ENCODE measurements around the gene CCIN.

DNA sequence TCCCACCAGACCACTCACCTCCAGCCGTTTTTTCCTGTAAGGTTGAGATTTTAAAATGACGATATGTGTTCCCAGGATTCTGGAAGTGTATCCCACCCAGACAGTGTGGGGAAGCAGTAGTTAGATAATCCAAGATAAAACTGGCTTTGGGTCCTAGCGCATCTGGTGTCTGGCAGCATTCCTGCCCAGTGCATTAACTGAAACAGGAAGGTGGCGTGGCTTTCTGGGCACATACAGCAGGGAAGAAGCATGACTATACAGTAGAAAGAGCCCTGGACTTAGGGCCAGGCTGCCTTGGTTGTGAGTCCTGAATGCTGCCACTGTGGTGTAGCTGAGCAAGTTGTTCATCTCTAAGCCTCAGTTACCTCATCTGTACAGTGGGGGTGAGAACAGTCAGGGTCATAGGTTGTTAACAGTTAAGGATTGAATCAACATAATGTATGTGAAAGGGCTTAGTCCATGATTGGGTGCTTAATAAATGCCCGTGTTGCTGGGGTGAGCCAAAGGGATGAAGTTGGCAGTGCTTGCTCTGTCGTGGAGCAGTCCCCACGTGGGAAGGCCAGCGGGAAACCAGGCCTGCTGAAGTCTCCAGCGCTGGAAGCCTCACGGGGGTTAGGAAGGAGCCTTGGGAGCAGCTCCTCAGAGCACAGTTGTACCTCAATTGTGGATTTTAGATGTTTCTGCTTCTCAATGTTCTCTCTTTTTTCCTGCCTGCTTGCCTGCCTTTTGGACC is 39.5 kb downstream of the CCIN start:
- TF ChIP-seq, protein P1, sequence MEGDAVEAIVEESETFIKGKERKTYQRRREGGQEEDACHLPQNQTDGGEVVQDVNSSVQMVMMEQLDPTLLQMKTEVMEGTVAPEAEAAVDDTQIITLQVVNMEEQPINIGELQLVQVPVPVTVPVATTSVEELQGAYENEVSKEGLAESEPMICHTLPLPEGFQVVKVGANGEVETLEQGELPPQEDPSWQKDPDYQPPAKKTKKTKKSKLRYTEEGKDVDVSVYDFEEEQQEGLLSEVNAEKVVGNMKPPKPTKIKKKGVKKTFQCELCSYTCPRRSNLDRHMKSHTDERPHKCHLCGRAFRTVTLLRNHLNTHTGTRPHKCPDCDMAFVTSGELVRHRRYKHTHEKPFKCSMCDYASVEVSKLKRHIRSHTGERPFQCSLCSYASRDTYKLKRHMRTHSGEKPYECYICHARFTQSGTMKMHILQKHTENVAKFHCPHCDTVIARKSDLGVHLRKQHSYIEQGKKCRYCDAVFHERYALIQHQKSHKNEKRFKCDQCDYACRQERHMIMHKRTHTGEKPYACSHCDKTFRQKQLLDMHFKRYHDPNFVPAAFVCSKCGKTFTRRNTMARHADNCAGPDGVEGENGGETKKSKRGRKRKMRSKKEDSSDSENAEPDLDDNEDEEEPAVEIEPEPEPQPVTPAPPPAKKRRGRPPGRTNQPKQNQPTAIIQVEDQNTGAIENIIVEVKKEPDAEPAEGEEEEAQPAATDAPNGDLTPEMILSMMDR (IDR thresholded peaks at IDR 0.05) = no peak
- no peak for TF ChIP-seq POLR2AphosphoS5 (IDR thresholded peaks at IDR 0.05; ENCODE audit: low read depth, low read length)
- TF ChIP-seq, protein P2, sequence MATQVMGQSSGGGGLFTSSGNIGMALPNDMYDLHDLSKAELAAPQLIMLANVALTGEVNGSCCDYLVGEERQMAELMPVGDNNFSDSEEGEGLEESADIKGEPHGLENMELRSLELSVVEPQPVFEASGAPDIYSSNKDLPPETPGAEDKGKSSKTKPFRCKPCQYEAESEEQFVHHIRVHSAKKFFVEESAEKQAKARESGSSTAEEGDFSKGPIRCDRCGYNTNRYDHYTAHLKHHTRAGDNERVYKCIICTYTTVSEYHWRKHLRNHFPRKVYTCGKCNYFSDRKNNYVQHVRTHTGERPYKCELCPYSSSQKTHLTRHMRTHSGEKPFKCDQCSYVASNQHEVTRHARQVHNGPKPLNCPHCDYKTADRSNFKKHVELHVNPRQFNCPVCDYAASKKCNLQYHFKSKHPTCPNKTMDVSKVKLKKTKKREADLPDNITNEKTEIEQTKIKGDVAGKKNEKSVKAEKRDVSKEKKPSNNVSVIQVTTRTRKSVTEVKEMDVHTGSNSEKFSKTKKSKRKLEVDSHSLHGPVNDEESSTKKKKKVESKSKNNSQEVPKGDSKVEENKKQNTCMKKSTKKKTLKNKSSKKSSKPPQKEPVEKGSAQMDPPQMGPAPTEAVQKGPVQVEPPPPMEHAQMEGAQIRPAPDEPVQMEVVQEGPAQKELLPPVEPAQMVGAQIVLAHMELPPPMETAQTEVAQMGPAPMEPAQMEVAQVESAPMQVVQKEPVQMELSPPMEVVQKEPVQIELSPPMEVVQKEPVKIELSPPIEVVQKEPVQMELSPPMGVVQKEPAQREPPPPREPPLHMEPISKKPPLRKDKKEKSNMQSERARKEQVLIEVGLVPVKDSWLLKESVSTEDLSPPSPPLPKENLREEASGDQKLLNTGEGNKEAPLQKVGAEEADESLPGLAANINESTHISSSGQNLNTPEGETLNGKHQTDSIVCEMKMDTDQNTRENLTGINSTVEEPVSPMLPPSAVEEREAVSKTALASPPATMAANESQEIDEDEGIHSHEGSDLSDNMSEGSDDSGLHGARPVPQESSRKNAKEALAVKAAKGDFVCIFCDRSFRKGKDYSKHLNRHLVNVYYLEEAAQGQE (IDR thresholded peaks at IDR 0.05; ENCODE audit: insufficient read depth in 1 of 2, low read depth in 2 of 2, low read length in 1 of 2) = no peak
- TF ChIP-seq TCF7L2 (IDR thresholded peaks at IDR 0.05; ENCODE audit: low read depth, low read length) = no peak; the same call in 1 of the 2 replicates
- no peak for TF ChIP-seq SIN3A (IDR thresholded peaks at IDR 0.05; ENCODE audit: borderline replicate concordance, insufficient read depth, low read depth, low read length)

Measured in Panc1 (cell line).